Psoas muscle (tissue), 8 donors: ENCODE measurements around the gene TMEM270. TPM values are rescaled to one million over a fixed set of nuclear protein-coding genes. Genes with fewer than 3 reads are reported as not detected.

Experiments
- ATAC-seq, 4 donors: fragments of 200-7000 bp; cut with Tn5 transposase; one replicate each; pipeline ENCODE4 v1.9.1; 2020; ENCODE audit warnings: moderate library complexity in 3 of 4, mild to moderate bottlenecking in 2 of 4
- DNase-seq, 2 donors: peaks; one replicate each; pipeline ENCODE4 v3.0.0-alpha.2; 2020
- H3K27ac ChIP-seq: fragments of 200-600 bp; one replicate; pipeline ENCODE4 v1.8.0; 2022
- H3K27me3 ChIP-seq, 3 donors: fragments of 200-600 bp in 1 of 3; one replicate each; pipeline versions ENCODE4 v1.6.1 to v1.8.0; 2013 to 2022; ENCODE audit warnings: low read length in 2 of 3, mild to moderate bottlenecking in 2 of 3, moderate library complexity in 1 of 3; ENCODE audit not compliant: insufficient read depth in 3 of 3
- H3K36me3 ChIP-seq, 2 donors: fragments of 200-600 bp in 1 of 2; one replicate each; pipeline versions ENCODE4 v1.6.1 to v1.8.0; 2013 to 2022; ENCODE audit warnings: low read depth in 1 of 2, mild to moderate bottlenecking in 1 of 2, moderate library complexity in 1 of 2; ENCODE audit not compliant: insufficient read depth in 1 of 2
- H3K4me1 ChIP-seq: fragments of 200-600 bp; one replicate; pipeline ENCODE4 v1.8.0; 2022
- H3K4me3 ChIP-seq: fragments of 200-600 bp; one replicate; pipeline ENCODE4 v1.8.0; 2022; ENCODE audit warnings: mild to moderate bottlenecking
- H3K9me3 ChIP-seq: fragments of 200-600 bp; one replicate; pipeline ENCODE4 v1.8.0; 2022
- CTCF ChIP-seq: fragments of 200-600 bp; IDR thresholded peaks from one replicate; pipeline ENCODE4 v1.8.0; 2022; ENCODE audit warnings: antibody characterized with exemption
- WGBS, 3 donors: extraction: QIAGEN DNeasy Blood & Tissue Kit; methylation state at CpG; one replicate each; pipeline versions ENCODE4 v1.1.6 to v1.1.7; 2013; 5-methylcytosine and 5-hydroxymethylcytosine counted together
- intact Hi-C, 2 donors: fragments of 100-400 bp; cut with DNase I; formaldehyde crosslinking; loops; one replicate each; pipeline versions ENCODE4 v1.11.0 to v1.14.2; 2022
- polyA plus RNA-seq, 3 donors: library from polyadenylated mRNA; stranded (reverse); fragments of 200-250 nt; gene quantifications; one replicate each; pipeline ENCODE4 v1.2.3, GENCODE V29; 2013
- total RNA-seq, 4 donors: library from RNA; stranded (reverse); fragmentation: NEBNext Ultra II Directional in 2 of 4; extraction: Animal tissue kit (Norgen Biotek cat#: 25700) in 2 of 4; gene quantifications; one replicate each; pipeline versions ENCODE4 v1.2.1 to v1.2.4, GENCODE V29; 2021 to 2023
- donor health status: healthy with polysubstance abuse.
- donor health status: DM: no; HTN: no; CAD: no; lungs with moderate emphysema.
- donor health status: Bipolar disorder and iron deficiency.
- donor health status: healthy.
- donor health status: DM: yes; HTN: yes; CAD: no.
- donor health status: DM: no; HTN: no; CAD: no.
- donor health status: DM: no; HTN: no; CAD: no.
- donor health status: DM: yes; HTN: yes; CAD: no.

The TMEM270 gene
- total and polyA plus RNA-seq, 7 donors, result not detected

DNA sequence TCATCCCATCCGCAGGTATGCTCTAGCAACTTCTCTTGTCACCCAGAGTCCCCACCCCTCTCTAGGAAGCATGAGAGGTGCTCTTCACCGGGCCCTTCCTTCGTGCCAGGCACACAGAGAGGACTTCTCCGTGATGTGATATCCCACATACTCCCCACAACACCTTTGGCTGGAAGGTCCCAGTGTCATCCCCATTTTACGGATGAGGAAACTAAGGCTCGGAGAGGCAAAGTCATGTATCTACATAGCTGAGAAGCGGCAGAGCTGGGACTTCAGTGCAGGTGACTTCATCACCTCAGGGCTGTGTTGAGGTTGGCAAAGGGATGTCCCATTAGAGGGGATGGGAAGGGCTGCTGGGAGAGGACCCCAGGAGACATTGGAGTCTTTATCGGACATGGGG lies 15.4 kb downstream of the TMEM270 start:
- no peak overlapping the region for H3K27ac ChIP-seq
- peaks cover 9% of the 10 kb centered on the region for H3K4me1 ChIP-seq
- intact Hi-C loops, result no loop called here
- ATAC-seq (no peak), DNase-seq (no peak)
- no peaks in the 10 kb centered on the region for H3K36me3 ChIP-seq
- TF ChIP-seq CTCF, result no peak
- 96 to 97% (median 96%) methylated on average over 8 of the region's 8 CpGs for WGBS, 3 donors
- H3K27me3 ChIP-seq, result peaks cover 0 to 14% (median 0%) of the 10 kb centered on the region in 3 donors
- H3K9me3 ChIP-seq, result no peaks in the 10 kb centered on the region
- no peak overlapping the region for H3K4me3 ChIP-seq

DNA sequence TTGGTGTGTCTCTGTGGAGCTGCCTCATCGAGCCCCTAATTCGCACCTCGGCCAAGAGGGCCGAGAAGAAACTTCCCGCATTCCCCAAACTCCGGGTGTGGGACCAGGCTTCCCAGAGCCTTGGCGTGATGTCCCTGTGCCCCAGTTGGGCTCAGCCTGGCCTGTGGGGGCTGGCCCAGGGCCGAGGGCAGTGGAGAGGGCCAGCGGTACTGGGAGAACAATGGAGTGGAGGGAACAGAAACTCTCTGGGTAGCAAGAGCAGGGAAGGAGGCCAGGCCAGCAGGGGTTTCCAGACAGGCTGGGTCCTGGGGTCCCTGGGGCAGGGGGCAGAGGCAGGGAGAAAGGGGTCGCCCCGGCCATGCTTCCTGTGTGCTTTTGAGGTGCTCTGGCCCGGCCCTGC lies 16.0 kb downstream of the TMEM270 start:
- Histone ChIP-seq H3K9me3 (no peaks in the 10 kb centered on the region), H3K36me3 (no peaks in the 10 kb centered on the region), H3K4me1 (peaks cover 8% of the 10 kb centered on the region), H3K27me3 (peaks cover 0 to 20% (median 0%) of the 10 kb centered on the region in 3 donors), H3K4me3 (no peak overlapping the region), H3K27ac (no peak overlapping the region)
- ATAC-seq, result no peak
- DNase-seq, result no peak
- intact Hi-C loops, result no loop called here
- WGBS, 3 donors, result 61 to 75% (median 67%) methylated on average over 12 of the region's 12 CpGs
- no peak for TF ChIP-seq CTCF

DNA sequence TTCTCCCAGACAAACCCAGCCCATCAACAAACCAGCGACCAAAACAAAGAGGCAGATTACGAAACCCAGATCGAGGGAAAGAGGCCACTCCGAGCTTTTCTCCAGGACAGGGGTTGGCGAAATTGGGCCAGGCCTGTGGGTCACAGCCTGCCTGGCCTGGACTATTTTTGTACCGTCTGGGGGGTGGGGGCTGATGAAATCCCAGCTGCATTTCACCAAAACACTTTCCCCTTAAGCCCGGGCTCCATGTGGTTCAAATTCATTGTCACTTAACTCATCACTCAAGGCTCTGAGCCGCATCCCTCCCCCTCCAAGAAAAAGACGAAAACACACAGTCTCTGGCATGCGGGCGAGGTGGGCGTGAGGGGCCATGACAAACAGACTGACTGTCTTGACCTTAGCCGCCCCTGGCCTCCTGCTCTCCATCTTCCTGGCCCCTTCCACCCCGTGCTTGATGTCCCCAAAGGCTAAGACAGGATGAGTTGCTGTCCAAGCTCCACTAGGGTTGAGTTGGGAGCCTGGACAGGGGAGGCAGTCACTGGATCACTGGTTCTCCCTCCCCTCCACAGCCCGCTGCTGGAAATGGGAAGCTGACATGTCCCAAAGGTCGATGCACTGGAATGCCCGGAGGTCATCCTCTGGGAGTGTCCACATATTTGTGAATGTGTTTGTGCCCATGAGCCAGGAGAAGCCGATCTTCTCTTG lies 19.2 kb downstream of the TMEM270 start:
- WGBS, 3 donors, result 48 to 54% (median 49%) methylated on average over 18 of the region's 18 CpGs

DNA sequence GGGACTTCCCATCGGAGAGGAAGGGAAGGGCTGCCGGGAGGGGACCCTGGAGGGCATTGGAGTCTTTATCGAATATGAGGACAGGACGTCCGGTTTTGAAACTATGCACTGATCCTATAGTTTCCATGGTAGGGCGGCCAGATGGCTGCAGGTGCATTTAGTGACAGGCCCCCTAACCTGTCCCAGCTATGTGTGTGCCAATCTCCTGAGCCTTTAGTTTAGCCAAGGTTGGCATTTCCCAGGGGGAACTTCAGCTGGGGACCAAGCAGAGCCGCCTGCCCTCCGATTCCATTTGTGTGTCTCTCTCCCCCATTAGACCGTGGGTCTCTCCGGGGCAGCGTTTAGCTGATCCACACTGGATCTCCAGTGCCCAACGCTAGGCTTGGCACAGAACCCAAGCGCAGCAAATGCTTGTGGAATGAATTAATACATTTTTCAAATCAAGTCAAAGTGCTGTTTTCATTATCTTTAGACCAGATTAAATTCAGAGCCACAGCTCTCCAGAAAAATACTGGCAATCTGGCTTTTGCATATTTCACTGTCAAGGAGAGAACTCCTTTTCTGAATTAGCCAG lies 19.9 kb downstream of the TMEM270 start:
- intact Hi-C loops, result loop anchor here in 1 of 2 donors (2.0 kb wide), 1 partner anchor 112 kb away; no protein-coding TSS in a partner anchor
- Histone ChIP-seq H3K9me3 (no peaks in the 10 kb centered on the region), H3K27ac (no peak overlapping the region), H3K4me1 (peaks cover 7% of the 10 kb centered on the region), H3K4me3 (no peak overlapping the region), H3K36me3 (no peaks in the 10 kb centered on the region), H3K27me3 (peaks cover 0 to 20% (median 0%) of the 10 kb centered on the region in 3 donors)
- WGBS, 3 donors, result 30 to 44% (median 32%) methylated on average over 13 of the region's 13 CpGs
- DNase-seq (no peak), ATAC-seq (no peak)
- TF ChIP-seq CTCF, result no peak

More for the DNA sequence above, 19.2 kb downstream of the TMEM270 start:
- peak in 3 of 4 donors; percentile 59 to 78 (median 73) for ATAC-seq
- no peaks in the 10 kb centered on the region for H3K9me3 ChIP-seq
- H3K27ac ChIP-seq, result peak overlapping the region; percentile 9
- peaks cover 0 to 20% (median 0%) of the 10 kb centered on the region in 3 donors for H3K27me3 ChIP-seq
- no peaks in the 10 kb centered on the region for H3K36me3 ChIP-seq
- intact Hi-C loops, result loop anchor here in 1 of 2 donors (2.0 kb wide), 1 partner anchor 111 kb away; no protein-coding TSS in a partner anchor
- no peak for TF ChIP-seq CTCF
- H3K4me1 ChIP-seq, result peaks cover 7% of the 10 kb centered on the region
- H3K4me3 ChIP-seq, result no peak overlapping the region
- DNase-seq, result peak; percentile 76 to 85
